Right atrium auricular region (tissue), 2 donors: ENCODE results near the gene PTGIS. TPM values are rescaled to one million over a fixed set of nuclear protein-coding genes. Genes with fewer than 3 reads are reported as not detected.

Experiments
- DNase-seq: peaks from one replicate; pipeline ENCODE4 v3.0.0-alpha.2; 2019; ENCODE audit warnings: low spot score
- H3K27ac ChIP-seq, 2 donors: fragments of 200-600 bp; sonication (generic); 1 replicate in 1 of 2; 2 replicates in 1 of 2; pipeline ENCODE4 v1.5.1; 2016 to 2019
- H3K27me3 ChIP-seq, 2 donors: fragments of 200-600 bp; sonication (generic); one replicate each; pipeline versions ENCODE4 v1.5.1 to v1.6.0; 2017 to 2019
- H3K36me3 ChIP-seq: fragments of 200-600 bp; sonication (generic); one replicate; pipeline ENCODE4 v1.5.1; 2016
- H3K4me1 ChIP-seq, 2 donors: fragments of 200-600 bp; sonication (generic); one replicate each; pipeline versions ENCODE4 v1.5.1 to v1.6.0; 2017 to 2019
- H3K4me3 ChIP-seq, 2 donors: fragments of 200-600 bp; sonication (generic); 1 replicate in 1 of 2; 2 replicates in 1 of 2; pipeline ENCODE4 v1.5.1; 2017 to 2019; ENCODE audit warnings: mild to moderate bottlenecking in 1 of 2, moderate library complexity in 1 of 2
- H3K9me3 ChIP-seq, 2 donors: fragments of 200-600 bp; sonication (generic); one replicate each; pipeline ENCODE4 v1.5.1; 2019
- total RNA-seq, 2 donors: library from RNA; depleted of rRNA; stranded (reverse); fragments of >200 nt; gene quantifications; one replicate each; pipeline ENCODE4 v1.1.0, GENCODE V29; 2016
- TF ChIP-seq, protein P1 (sequence below), 2 donors: fragments of 200-600 bp; sonication (generic); IDR thresholded peaks; one replicate each; pipeline ENCODE4 v1.5.1; 2019; ENCODE audit warnings: antibody characterized with exemption in 2 of 2

The PTGIS gene
- total RNA-seq, 2 donors from 2014 or later: 59.8 to 169 TPM

DNA sequence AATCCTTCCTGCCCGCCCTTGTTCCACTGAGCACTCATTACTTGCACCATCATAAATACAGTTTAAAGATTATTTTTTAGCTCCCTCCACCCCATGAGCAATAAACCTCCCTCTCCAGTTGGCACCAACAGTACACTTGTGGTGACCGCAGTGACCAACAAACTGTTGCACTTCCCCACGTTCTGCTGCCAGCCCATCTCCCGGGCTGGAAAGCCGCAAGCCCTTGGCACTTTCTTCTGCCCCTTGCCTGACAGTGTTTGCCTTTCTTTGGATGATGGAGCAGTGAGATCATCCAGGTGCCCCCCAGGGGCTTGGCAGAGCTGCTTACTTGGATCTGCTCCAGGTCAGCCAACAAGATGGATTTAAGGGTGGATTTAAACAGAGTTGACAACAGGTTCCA is 107.0 kb downstream of the PTGIS start:
- Histone ChIP-seq H3K4me3 (no peak overlapping the region), H3K9me3 (no peaks in the 10 kb centered on the region), H3K27ac (no peak overlapping the region), H3K27me3 (no peaks in the 10 kb centered on the region), H3K36me3 (no peaks in the 10 kb centered on the region), H3K4me1 (no peaks in the 10 kb centered on the region)
- TF ChIP-seq, protein P1, sequence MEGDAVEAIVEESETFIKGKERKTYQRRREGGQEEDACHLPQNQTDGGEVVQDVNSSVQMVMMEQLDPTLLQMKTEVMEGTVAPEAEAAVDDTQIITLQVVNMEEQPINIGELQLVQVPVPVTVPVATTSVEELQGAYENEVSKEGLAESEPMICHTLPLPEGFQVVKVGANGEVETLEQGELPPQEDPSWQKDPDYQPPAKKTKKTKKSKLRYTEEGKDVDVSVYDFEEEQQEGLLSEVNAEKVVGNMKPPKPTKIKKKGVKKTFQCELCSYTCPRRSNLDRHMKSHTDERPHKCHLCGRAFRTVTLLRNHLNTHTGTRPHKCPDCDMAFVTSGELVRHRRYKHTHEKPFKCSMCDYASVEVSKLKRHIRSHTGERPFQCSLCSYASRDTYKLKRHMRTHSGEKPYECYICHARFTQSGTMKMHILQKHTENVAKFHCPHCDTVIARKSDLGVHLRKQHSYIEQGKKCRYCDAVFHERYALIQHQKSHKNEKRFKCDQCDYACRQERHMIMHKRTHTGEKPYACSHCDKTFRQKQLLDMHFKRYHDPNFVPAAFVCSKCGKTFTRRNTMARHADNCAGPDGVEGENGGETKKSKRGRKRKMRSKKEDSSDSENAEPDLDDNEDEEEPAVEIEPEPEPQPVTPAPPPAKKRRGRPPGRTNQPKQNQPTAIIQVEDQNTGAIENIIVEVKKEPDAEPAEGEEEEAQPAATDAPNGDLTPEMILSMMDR (IDR thresholded peaks at IDR 0.05): no peak
- DNase-seq: no peak

DNA sequence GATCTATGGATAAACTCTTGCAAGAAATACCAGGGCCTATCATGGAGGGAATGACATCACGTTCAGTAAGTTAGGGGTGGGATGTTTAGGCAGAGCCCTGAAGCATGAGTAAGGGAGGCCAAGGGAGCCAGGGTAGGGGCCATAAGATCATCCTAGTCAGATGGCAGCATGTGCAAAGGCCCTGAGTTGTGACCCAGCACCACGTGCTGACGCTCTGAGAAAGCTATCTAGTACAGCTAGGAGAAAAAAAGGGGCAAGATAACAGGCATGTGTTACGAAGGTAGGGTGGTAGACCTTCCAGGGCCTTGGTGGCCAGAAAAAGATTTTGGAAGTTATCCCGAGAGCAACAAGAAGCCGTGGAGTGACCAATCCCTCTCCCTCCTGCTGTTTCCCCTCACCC is 107.8 kb downstream of the PTGIS start:
- no peaks in the 10 kb centered on the region for H3K9me3 ChIP-seq
- no peaks in the 10 kb centered on the region for H3K36me3 ChIP-seq
- no peak overlapping the region for H3K4me3 ChIP-seq
- DNase-seq: no peak
- H3K4me1 ChIP-seq: no peaks in the 10 kb centered on the region
- no peak overlapping the region for H3K27ac ChIP-seq
- TF ChIP-seq, protein P1 (IDR thresholded peaks at IDR 0.05): no peak
- no peaks in the 10 kb centered on the region for H3K27me3 ChIP-seq

DNA sequence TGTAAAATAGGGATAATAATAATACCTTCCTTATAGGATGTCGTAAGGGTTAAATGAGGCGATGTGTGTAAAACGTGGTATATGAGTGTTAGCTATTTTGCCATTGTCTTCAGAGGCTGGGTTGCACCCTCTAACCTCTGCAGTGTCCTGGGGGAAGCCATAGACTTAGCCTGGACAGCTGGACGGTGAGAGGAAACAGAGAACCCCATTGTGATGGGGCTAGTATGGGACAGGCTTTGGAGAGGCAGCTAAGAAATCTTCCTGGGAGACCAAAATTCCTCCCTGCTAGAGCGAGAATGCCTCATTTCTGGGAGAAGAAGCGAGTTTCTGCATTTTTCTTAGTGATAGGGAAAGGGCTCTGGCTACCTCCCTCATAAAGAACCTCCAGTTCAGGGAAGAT is 108.3 kb downstream of the PTGIS start:
- no peak overlapping the region for H3K4me3 ChIP-seq
- TF ChIP-seq, protein P1 (IDR thresholded peaks at IDR 0.05): no peak
- no peak overlapping the region for H3K27ac ChIP-seq
- no peaks in the 10 kb centered on the region for H3K9me3 ChIP-seq
- H3K4me1 ChIP-seq: no peaks in the 10 kb centered on the region
- H3K36me3 ChIP-seq: no peaks in the 10 kb centered on the region
- DNase-seq: no peak
- H3K27me3 ChIP-seq: no peaks in the 10 kb centered on the region

DNA sequence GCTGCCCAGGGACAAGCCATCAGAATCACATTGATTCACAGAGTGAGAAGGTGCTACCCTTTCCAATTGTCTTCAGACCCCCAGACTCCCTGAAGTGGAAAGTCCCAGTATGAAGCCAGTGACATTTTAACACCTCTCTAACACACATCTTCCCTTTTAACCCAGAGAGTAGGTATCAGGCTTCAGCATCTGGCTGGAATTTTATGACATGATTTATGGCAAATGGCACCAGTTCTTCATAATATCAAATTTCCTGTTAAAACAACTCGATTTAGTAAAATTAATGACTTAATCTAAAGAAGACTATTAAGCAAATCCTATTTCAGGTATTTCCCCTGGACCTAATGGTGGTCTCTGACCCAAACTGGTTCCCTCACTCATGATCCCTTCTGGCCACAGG is 110.5 kb downstream of the PTGIS start:
- H3K27me3 ChIP-seq: no peaks in the 10 kb centered on the region
- H3K4me1 ChIP-seq: no peaks in the 10 kb centered on the region
- TF ChIP-seq, protein P1 (IDR thresholded peaks at IDR 0.05): no peak
- H3K9me3 ChIP-seq: no peaks in the 10 kb centered on the region
- no peak for DNase-seq
- no peak overlapping the region for H3K27ac ChIP-seq
- H3K4me3 ChIP-seq: no peak overlapping the region
- H3K36me3 ChIP-seq: no peaks in the 10 kb centered on the region

DNA sequence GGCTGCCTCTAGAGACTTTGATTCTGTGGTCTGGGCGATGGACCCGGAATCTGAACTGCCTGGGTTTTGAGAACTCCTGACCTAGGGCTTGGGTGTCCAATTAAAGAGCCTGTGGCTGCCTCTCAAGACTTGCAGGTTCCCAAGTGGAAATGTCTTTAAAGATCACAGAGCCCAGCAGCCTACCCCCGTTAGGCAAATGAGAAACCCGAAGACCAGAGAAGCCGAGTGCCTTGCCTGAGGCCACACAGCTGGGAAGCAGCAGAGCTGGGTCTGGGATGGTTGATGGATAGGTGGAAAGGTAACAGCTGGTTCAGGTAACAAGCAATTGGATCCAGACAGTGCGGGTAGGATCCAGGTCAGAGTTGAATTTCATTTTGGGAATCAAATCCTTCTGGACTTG is 111.3 kb downstream of the PTGIS start:
- no peak overlapping the region for H3K4me3 ChIP-seq
- peaks cover 0 to 8% of the 10 kb centered on the region in 2 donors for H3K4me1 ChIP-seq
- H3K27me3 ChIP-seq: no peaks in the 10 kb centered on the region
- DNase-seq: no peak
- H3K9me3 ChIP-seq: no peaks in the 10 kb centered on the region
- TF ChIP-seq, protein P1 (IDR thresholded peaks at IDR 0.05): no peak
- no peaks in the 10 kb centered on the region for H3K36me3 ChIP-seq
- no peak overlapping the region for H3K27ac ChIP-seq

DNA sequence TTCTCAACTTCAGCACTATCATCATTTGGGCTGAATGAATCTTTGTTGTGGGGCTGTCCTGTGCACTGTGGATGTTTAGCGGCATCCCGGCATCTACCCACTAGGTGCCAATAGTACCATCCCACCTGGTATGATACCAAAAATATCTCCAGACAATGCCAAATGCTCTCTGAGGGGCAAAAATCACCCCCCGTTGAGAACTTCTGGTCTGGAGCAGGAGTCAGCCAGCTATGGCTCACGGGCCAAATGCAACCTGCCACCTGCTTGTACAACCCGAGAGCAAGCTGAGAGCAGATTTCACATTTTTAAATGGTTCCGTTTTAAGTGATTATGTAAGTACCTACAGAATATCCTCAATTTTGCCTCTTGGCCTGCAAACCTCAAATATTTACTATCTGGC is 112.2 kb downstream of the PTGIS start:
- no peak overlapping the region for H3K4me3 ChIP-seq
- H3K36me3 ChIP-seq: no peaks in the 10 kb centered on the region
- H3K4me1 ChIP-seq: peaks cover 0 to 8% of the 10 kb centered on the region in 2 donors
- no peak overlapping the region for H3K27ac ChIP-seq
- no peaks in the 10 kb centered on the region for H3K27me3 ChIP-seq
- H3K9me3 ChIP-seq: no peaks in the 10 kb centered on the region
- DNase-seq: no peak
- TF ChIP-seq, protein P1 (IDR thresholded peaks at IDR 0.05): no peak
